ENCODE results near the gene PDLIM4. TPM values are rescaled to one million over a fixed set of nuclear protein-coding genes. Genes with fewer than 3 reads are reported as not detected.

Gene PDLIM4
- total and polyA plus RNA-seq, 9 donors = 3.4 to 63.4 (median 40.8) TPM

GRCh38 chr5:132280371-132281240 is 23.1 kb downstream of the PDLIM4 start:
- intact Hi-C loops (cut with DNase I) = no loop called here
- Histone ChIP-seq H3K27ac (no peak overlapping the region), H3K9me3 (no peaks in the 10 kb centered on the region), H3K27me3 (no peaks in the 10 kb centered on the region), H3K36me3 (no peaks in the 10 kb centered on the region), H3K4me1 (ENCODE audit: insufficient read depth) (no peaks in the 10 kb centered on the region), H3K4me3 (no peak overlapping the region)
- WGBS, 3 donors = 76 to 85% (median 79%) methylated on average over 5 of the region's 5 CpGs
- TF ChIP-seq CTCF (IDR thresholded peaks at IDR 0.05) (no peak), POLR2A (IDR thresholded peaks at IDR 0.05) (no peak), EP300 (IDR thresholded peaks at IDR 0.05) (no peak)
- DNase-seq = no peak

DNA sequence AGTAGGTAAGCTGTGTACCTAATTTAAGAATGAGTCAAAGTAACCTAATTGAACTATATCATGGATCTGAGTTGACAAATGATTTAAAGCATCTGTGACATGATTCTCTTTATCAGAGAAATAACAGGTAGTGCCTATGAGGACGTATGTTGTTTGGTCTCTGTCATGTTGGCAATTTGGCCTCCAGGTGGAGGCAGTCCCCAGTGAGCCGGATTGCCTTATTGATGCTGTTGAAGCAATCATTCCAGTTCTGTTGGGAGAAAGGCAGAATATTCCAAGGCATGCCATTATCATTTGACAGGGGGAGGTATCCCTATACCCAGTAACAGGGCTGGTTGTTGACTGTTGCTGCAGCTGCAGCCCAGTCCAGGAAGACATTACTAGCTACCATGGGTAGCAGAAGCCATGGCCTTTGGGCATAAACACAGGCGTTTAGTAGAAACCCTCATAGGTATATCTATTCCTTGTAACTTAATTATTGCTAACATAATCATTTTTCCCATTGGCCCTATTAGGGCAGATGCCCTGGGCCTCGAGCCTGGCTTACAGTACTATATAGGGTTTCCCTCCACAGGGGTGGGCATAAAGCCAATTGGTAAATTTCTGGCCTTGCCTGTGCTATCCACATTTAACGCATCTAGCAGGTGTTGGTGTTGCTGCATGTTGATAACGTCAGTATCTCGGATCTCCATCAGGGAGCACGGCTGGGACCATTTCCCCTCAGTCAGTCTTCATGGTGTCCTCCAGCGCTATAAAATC is 24.5 kb downstream of the PDLIM4 start:
- Histone ChIP-seq H3K4me1 (ENCODE audit: insufficient read depth) (no peaks in the 10 kb centered on the region), H3K4me3 (no peak overlapping the region), H3K27ac (no peak overlapping the region), H3K27me3 (no peaks in the 10 kb centered on the region), H3K36me3 (no peaks in the 10 kb centered on the region), H3K9me3 (no peaks in the 10 kb centered on the region)
- intact Hi-C loops (cut with DNase I) = no loop called here
- TF ChIP-seq CTCF (IDR thresholded peaks at IDR 0.05) (no peak), EP300 (IDR thresholded peaks at IDR 0.05) (no peak), POLR2A (IDR thresholded peaks at IDR 0.05) (no peak)
- WGBS, 3 donors = 84 to 86% (median 85%) methylated on average over 9 of the region's 9 CpGs
- no peak for DNase-seq

DNA sequence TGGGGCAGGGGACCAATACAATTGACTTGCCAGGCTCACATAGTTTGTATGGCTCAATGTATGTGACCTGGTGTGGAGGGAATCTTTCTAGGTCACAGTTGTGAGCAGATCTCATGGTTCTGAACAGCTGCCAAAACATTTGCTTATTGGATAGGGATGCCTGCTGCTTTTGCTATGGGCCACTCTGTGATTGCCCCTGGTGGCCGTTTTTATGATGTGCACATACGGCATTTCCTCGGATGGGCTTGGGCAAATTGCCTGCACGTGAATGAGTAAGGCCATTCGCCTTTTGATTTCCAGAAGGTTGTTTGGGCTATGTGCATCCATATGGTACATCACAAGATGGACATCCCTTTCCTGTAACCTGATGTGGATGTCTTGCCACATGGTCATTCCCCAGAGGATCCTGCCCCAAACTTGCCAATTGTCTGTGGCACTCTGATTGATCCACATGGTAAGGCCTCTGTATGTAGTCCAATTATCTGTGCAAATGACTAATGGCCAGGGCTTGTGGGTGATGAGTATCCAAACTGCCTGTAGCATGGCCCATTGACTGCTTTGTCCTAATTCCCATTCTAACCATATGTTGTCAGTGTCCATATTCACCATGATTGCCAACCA is 26.0 kb downstream of the PDLIM4 start:
- Histone ChIP-seq H3K27me3 (no peaks in the 10 kb centered on the region), H3K36me3 (no peaks in the 10 kb centered on the region), H3K4me3 (no peak overlapping the region), H3K9me3 (no peaks in the 10 kb centered on the region), H3K27ac (no peak overlapping the region), H3K4me1 (ENCODE audit: insufficient read depth) (no peaks in the 10 kb centered on the region)
- no peak for DNase-seq
- TF ChIP-seq POLR2A (IDR thresholded peaks at IDR 0.05) = no peak
- no peak for TF ChIP-seq CTCF (IDR thresholded peaks at IDR 0.05)
- TF ChIP-seq EP300 (IDR thresholded peaks at IDR 0.05) = no peak
- WGBS, 3 donors = 47 to 60% (median 48%) methylated on average over 5 of the region's 5 CpGs
- intact Hi-C loops (cut with DNase I) = no loop called here

DNA sequence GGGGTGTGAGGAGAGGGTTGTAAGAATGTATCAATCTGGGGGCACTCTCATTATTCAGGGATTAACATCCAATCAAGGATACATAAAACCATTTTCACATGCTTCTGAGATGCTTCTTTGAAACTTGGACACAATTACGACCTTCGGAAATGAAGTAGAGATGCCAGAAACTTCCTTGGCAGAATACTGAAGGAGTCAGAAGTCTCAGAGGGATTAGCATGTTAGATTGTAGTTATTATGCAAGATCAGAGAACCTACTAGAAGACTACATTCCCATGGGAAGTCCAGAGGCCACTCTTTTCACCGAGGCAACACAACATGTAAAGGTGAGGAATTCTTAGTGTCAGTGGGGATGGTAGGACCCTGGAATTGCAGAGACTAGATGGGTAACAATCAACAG is 31.6 kb downstream of the PDLIM4 start:
- Histone ChIP-seq H3K4me3 (no peak overlapping the region), H3K4me1 (ENCODE audit: insufficient read depth) (no peaks in the 10 kb centered on the region), H3K27ac (no peak overlapping the region), H3K9me3 (no peaks in the 10 kb centered on the region), H3K27me3 (no peaks in the 10 kb centered on the region), H3K36me3 (no peaks in the 10 kb centered on the region)
- no peak for DNase-seq
- intact Hi-C loops (cut with DNase I) = no loop called here
- 20 to 35% (median 33%) methylated on average over 3 of the region's 3 CpGs for WGBS, 3 donors
- no peak for TF ChIP-seq POLR2A (IDR thresholded peaks at IDR 0.05)

All from ovary (tissue), 9 donors.